ENCODE data around the gene CFAP97D1. TPM values are rescaled to one million over a fixed set of nuclear protein-coding genes. Genes with fewer than 3 reads are reported as not detected.

The CFAP97D1 gene
- total RNA-seq, 1 donor from 2014 or later: not detected

DNA sequence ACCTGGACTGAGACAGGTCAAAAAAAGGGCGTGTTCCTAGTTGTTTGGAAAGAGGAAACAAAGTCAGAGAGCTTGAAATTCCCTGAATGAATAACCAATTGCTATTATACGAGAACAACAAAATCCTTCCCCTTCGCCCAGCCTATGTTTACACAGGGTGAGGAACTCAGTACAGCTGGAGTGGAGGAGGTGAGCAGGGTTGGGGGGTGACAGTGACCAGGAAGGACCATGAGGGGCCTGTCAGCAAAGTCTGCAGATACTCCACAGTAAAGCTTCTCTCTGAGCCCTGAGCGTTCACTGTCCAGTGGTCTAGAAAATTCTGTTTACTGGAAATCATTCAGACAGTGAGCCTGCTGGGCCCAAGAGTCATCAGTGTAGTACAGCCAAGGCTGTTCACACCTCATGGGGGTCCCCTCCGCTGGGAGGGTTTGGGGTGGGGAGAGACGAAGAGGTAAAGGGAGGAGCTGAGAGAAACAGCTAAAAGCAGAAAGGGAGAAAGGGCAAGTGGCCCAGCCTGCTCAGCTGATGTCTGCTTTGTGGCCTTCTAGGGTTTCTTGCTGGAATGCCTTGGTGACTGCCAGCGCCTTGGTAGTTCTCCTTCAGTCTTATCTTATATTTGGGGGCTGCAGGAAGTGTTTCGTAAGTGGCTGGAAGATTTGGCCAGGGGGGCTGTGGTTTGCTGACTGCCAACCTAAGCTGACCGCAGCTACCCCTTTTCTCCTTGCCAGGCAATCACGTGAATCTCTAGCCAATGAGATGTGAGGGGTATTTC, 7.2 kb upstream of the CFAP97D1 start:
- no peak overlapping the region for H3K4me3 ChIP-seq (ENCODE audit: low read depth, low read length)
- FAIRE-seq: no peak
- DNase-seq (ENCODE audit: low read depth): no peak
- TF ChIP-seq, protein P1, sequence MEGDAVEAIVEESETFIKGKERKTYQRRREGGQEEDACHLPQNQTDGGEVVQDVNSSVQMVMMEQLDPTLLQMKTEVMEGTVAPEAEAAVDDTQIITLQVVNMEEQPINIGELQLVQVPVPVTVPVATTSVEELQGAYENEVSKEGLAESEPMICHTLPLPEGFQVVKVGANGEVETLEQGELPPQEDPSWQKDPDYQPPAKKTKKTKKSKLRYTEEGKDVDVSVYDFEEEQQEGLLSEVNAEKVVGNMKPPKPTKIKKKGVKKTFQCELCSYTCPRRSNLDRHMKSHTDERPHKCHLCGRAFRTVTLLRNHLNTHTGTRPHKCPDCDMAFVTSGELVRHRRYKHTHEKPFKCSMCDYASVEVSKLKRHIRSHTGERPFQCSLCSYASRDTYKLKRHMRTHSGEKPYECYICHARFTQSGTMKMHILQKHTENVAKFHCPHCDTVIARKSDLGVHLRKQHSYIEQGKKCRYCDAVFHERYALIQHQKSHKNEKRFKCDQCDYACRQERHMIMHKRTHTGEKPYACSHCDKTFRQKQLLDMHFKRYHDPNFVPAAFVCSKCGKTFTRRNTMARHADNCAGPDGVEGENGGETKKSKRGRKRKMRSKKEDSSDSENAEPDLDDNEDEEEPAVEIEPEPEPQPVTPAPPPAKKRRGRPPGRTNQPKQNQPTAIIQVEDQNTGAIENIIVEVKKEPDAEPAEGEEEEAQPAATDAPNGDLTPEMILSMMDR (IDR thresholded peaks at IDR 0.05; ENCODE audit: insufficient read depth, low read length, severe bottlenecking): no peak
- no peaks in the 10 kb centered on the region for H3K27me3 ChIP-seq (ENCODE audit: control insufficient read depth, insufficient read depth, low read length)
- H3K36me3 ChIP-seq (ENCODE audit: control insufficient read depth, insufficient read depth, low read length): peaks cover 27% of the 10 kb centered on the region

DNA sequence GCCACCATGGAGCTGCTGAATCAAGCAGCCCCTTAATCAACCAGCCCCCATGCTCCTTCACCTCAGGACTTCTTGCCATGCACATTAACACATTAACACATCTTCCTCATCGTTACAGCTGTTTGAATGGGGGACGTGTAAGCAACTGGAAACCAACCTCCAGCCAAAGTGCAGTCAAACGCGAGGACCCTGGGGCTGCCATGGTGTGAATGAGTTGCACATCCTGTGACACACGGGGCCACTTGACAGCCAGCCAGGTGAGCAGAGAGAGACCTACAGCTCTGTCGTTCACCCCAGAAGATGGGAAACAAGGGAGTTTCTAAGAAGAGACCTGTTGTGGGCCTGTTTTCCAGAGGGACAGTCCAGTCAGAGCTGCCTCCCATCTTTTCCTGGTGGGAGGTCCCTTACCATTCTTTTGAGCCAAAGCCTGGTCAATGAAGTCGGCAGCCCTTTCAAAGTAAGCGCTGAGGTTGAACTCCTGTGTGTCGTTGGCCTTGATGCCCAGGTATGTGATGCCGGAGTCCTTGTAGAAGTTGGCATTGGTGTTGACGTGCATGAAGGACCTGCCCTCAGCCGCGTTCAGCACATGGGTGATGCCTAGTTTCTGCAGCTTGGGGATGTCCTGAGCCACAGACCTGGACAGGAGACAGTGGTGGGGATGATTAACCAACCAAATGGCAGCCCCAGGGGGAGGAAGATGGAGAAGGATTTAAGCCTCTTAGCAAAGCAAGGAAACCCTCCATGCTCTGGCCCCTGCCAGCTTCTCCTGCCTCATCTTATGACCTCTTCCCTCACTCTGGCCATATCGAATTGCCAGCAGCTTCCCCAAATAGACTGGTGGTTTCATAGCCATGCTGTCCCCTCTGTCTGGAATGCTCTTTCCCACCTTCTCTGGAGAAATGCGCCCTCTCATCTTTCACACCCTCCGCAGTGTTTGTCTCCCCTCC, 5.7 kb upstream of the CFAP97D1 start:
- DNase-seq (ENCODE audit: low read depth) (no peak), FAIRE-seq (no peak)
- TF ChIP-seq, protein P1 (IDR thresholded peaks at IDR 0.05; ENCODE audit: insufficient read depth, low read length, severe bottlenecking): no peak

DNA sequence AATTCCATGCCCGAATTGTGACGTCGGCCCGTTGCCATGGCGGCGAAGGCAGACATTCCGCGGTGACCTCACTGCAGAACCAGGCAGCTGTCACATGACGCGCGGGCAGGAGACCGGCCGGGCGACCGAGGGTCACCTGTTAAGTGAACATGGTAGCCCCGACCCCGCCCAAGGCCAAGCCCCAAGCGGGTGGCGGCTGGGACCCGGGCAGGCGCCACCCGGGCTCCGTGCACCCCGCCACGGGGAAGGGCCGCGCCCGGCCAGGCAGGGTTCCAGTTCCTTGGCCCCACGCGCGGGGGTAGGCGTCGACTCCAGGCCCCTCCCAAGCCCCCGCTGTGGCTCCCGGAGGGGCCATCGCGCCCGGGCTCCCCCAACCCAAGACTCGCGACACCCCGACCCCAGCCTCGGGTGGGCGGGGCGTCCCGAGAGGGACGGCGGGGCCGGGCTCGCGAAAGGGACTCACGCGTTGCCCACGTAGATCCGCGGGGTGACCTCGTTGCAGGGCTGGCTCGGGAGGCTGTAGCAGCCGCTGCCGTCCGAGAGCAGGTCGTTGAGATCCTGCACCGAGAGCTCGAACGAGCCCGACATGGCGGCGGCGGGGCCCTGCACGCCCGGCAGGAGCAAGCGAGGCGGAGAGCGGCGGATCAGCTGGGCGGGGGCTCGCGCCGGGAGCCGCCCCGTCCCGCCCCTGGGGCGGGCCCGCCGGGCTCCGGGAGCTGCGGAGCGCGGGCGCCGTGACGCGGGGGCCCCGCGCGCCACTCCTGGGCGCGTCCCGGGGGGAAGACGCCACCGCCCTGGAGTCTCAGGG, 1.7 kb upstream of the CFAP97D1 start, which contains the start of gene DUSP3:
Gene DUSP3 (minus strand): TSS at position 641 of the 808 bp plus-strand sequence. CDS start 53 bp downstream, at position 588.
- peak; percentile 76 for DNase-seq (ENCODE audit: low read depth)
- TF ChIP-seq, protein P1 (IDR thresholded peaks at IDR 0.05; ENCODE audit: insufficient read depth, low read length, severe bottlenecking): no peak
- FAIRE-seq: no peak
- Histone ChIP-seq H3K36me3 (ENCODE audit: control insufficient read depth, insufficient read depth, low read length) (peaks cover 16% of the 10 kb centered on the region), H3K4me3 (ENCODE audit: low read depth, low read length) (peak within 1 kb of the TSS; percentile 93), H3K27me3 (ENCODE audit: control insufficient read depth, insufficient read depth, low read length) (no peaks in the 10 kb centered on the region)

More for the DNA sequence above, 5.7 kb upstream of the CFAP97D1 start:
- Histone ChIP-seq H3K4me3 (ENCODE audit: low read depth, low read length) (no peak overlapping the region), H3K36me3 (ENCODE audit: control insufficient read depth, insufficient read depth, low read length) (peaks cover 24% of the 10 kb centered on the region), H3K27me3 (ENCODE audit: control insufficient read depth, insufficient read depth, low read length) (no peaks in the 10 kb centered on the region)

DNA sequence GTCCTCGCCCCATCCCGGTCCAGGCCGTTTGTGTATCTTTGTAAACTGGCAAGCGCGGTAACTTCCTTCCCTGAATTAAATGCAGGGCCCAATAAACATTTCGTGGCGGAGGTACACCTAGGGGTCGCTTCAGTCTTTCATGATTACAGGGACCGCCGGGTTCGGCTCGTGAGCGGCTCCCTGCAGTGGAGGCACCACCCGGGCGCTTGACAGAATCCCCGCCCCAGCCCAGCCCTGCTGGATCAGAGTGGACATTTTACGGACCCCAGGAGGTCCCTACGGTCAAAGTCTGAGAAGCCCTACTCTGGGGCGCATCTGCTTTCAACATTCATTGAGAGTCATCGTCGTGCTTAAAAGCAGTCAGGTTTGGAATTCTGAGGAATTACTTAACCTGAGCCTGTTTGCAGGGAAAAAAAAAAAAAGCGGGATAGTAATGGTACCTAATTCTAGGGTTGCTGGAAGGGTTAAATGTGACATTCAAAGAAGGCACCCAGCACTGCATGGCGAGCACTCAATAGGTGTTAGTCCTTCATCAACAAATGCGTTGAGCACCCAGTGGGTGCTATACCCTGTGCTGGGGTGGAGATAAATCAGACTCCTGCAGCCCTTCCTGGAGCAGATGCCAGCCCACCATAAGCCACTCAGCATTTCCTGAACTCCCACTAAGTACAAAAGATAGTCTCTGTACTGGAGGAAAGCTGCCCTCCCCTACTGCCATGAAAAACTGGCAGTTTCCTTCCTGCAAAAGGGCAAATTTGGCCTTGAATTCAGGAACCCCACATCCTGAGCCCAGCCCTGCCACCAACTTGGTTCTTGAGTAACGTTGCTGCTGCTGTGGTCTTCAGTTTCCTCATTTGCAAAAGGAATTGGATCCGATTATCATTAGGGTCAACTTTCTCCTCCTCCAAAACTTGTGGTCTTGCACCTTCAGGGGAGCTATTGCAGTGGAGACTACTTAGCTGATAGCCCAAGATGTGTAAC, 800 bp upstream of the CFAP97D1 start:
- TF ChIP-seq, protein P1 (IDR thresholded peaks at IDR 0.05; ENCODE audit: insufficient read depth, low read length, severe bottlenecking): no peak
- DNase-seq (ENCODE audit: low read depth): no peak
- FAIRE-seq: no peak
- H3K27me3 ChIP-seq (ENCODE audit: control insufficient read depth, insufficient read depth, low read length): no peaks in the 10 kb centered on the region
- H3K4me3 ChIP-seq (ENCODE audit: low read depth, low read length): peak overlapping the region; percentile 93
- H3K36me3 ChIP-seq (ENCODE audit: control insufficient read depth, insufficient read depth, low read length): peaks cover 11% of the 10 kb centered on the region

Measured in bronchial epithelial cell (primary cell).